GM19438 (cell line): ENCODE data around the gene SCMH1.

Source experiments
- ATAC-seq: cut with Tn5 transposase; IDR thresholded peaks from one replicate; pipeline ENCODE4 v1.9.1; 2021; ENCODE audit warnings: low read depth; ENCODE audit not compliant: unreplicated experiment

SCMH1 gene

GRCh38 chr1:40981691-40982448, 260.2 kb downstream of the SCMH1 start:
- ATAC-seq = no peak

- ATAC-seq = peak; percentile 7
Observed at GRCh38 chr1:40980453-40981121, 261.5 kb downstream of the SCMH1 start.

GRCh38 chr1:40980068-40980452, 262.0 kb downstream of the SCMH1 start:
- peak; percentile 15 for ATAC-seq

- ATAC-seq = peak; percentile 85
Observed at GRCh38 chr1:40979241-40980067, 262.7 kb downstream of the SCMH1 start, which contains the start of gene CTPS1. CTPS1 (plus strand) TSS chr1:40979696; CDS start chr1:40983291, 3,595 bp downstream.

- ATAC-seq = no peak
Observed at GRCh38 chr1:40978886-40979240, 263.2 kb downstream of the SCMH1 start.

GRCh38 chr1:40977716-40978115, 264.4 kb downstream of the SCMH1 start:
- ATAC-seq = no peak
